WTC11 (cell line): Measurements from ENCODE around the gene SYT7. TPM values are rescaled to one million over a fixed set of nuclear protein-coding genes. Genes with fewer than 3 reads are reported as not detected.

ENCODE experiments used
- ATAC-seq: fragments of 200-7000 bp; cut with Tn5 transposase; 2 replicates; pipeline ENCODE4 v1.10.0; 2021; ENCODE audit warnings: mild to moderate bottlenecking, moderate library complexity
- CTCF ChIA-PET: fragments of 300-600 bp; sonication (Branson Sonifier 250); formaldehyde crosslinking; loops from one replicate; lab custom pipeline; 2021; ENCODE audit warnings: antibody characterized with exemption; lab: Charles Lee
- POLR2A ChIA-PET: fragments of 350-600 bp; sonication (Branson Sonifier 250); formaldehyde crosslinking; loops from one replicate; lab custom pipeline; 2021; ENCODE audit warnings: antibody characterized with exemption; lab: Charles Lee
- DNase-seq: peaks from one replicate; pipeline ENCODE4 v3.0.0; 2021; ENCODE audit warnings: low spot score
- H3K27ac Mint-ChIP-seq: 2 replicates; pipeline ENCODE4 v1.8.0; 2021; ENCODE audit warnings: mixed read lengths
- H3K27me3 Mint-ChIP-seq: 2 replicates; pipeline ENCODE4 v1.8.0; 2021; ENCODE audit warnings: low read depth, mild to moderate bottlenecking, moderate library complexity, mixed read lengths
- H3K36me3 Mint-ChIP-seq: 2 replicates; pipeline ENCODE4 v1.8.0; 2021; ENCODE audit warnings: mixed read lengths
- H3K4me1 Mint-ChIP-seq: 2 replicates; pipeline ENCODE4 v1.8.0; 2022; ENCODE audit warnings: mixed read lengths
- H3K4me3 Mint-ChIP-seq: 2 replicates; pipeline ENCODE4 v1.8.0; 2021; ENCODE audit warnings: mild to moderate bottlenecking, moderate library complexity, mixed read lengths
- H3K9me3 Mint-ChIP-seq: 2 replicates; pipeline ENCODE4 v1.8.0; 2021; ENCODE audit warnings: mixed read lengths
- ATF3 ChIP-seq: sonication (generic); formaldehyde crosslinking; conservative IDR thresholded peaks from 2 replicates; pipeline ENCODE4 v1.8.1; 2022; ENCODE audit warnings: mild to moderate bottlenecking, missing genetic modification reagents
- CBFB ChIP-seq: sonication (generic); formaldehyde crosslinking; IDR thresholded peaks from 2 replicates; pipeline ENCODE4 v1.8.1; 2022; ENCODE audit warnings: mild to moderate bottlenecking, low read depth, missing genetic modification reagents
- CDX4 ChIP-seq: fragments of 250-450 bp; sonication (Bioruptor Pico); IDR thresholded peaks from 2 replicates; pipeline ENCODE4 v1.9.0; 2021; ENCODE audit warnings: moderate library complexity, mild to moderate bottlenecking, inconsistent platforms, borderline replicate concordance
- CREB1 ChIP-seq: sonication (generic); formaldehyde crosslinking; IDR thresholded peaks from 2 replicates; pipeline ENCODE4 v1.8.0; 2023; ENCODE audit warnings: mild to moderate bottlenecking, missing genetic modification reagents
- EMX1 ChIP-seq: fragments of 250-450 bp; sonication (Bioruptor Pico); IDR thresholded peaks from 2 replicates; pipeline ENCODE4 v1.8.0; 2021; ENCODE audit warnings: mild to moderate bottlenecking
- FOXP1 ChIP-seq: sonication (generic); formaldehyde crosslinking; IDR thresholded peaks from 2 replicates; pipeline ENCODE4 v1.8.0; 2022; ENCODE audit warnings: missing genetic modification reagents, mild to moderate bottlenecking, moderate library complexity, borderline replicate concordance
- IRF2 ChIP-seq: sonication (generic); formaldehyde crosslinking; IDR thresholded peaks from 2 replicates; pipeline ENCODE4 v1.8.0; 2022; ENCODE audit warnings: low read depth, missing genetic modification reagents, borderline replicate concordance
- KAT7 ChIP-seq: sonication (generic); formaldehyde crosslinking; IDR thresholded peaks from 2 replicates; pipeline ENCODE4 v1.8.1; 2023; ENCODE audit warnings: missing genetic modification reagents, mild to moderate bottlenecking, borderline replicate concordance
- MYBL2 ChIP-seq: sonication (generic); formaldehyde crosslinking; IDR thresholded peaks from 2 replicates; pipeline ENCODE4 v1.8.1; 2023; ENCODE audit warnings: mild to moderate bottlenecking, moderate library complexity, missing genetic modification reagents
- NFATC4 ChIP-seq: fragments of 250-450 bp; sonication (Bioruptor Pico); IDR thresholded peaks from 2 replicates; pipeline ENCODE4 v1.9.0; 2021; ENCODE audit warnings: mild to moderate bottlenecking
- NR1H2 ChIP-seq: sonication (generic); formaldehyde crosslinking; IDR thresholded peaks from 2 replicates; pipeline ENCODE4 v1.9.0; 2021; ENCODE audit warnings: mild to moderate bottlenecking, moderate library complexity, missing genetic modification reagents
- PRDM15 ChIP-seq: sonication (generic); formaldehyde crosslinking; IDR thresholded peaks from 2 replicates; pipeline ENCODE4 v1.8.0; 2022; ENCODE audit warnings: missing genetic modification reagents
- PRRX2 ChIP-seq: fragments of 250-450 bp; sonication (Bioruptor Pico); IDR thresholded peaks from 2 replicates; pipeline ENCODE4 v1.8.0; 2021; ENCODE audit warnings: mild to moderate bottlenecking
- TEAD1 ChIP-seq: sonication (generic); formaldehyde crosslinking; IDR thresholded peaks from 2 replicates; pipeline ENCODE4 v1.8.0; 2022; ENCODE audit warnings: mild to moderate bottlenecking, missing genetic modification reagents
- TP53 ChIP-seq: sonication (generic); formaldehyde crosslinking; IDR thresholded peaks from 2 replicates; pipeline ENCODE4 v1.8.1; 2023; ENCODE audit warnings: mild to moderate bottlenecking, missing genetic modification reagents
- USF1 ChIP-seq: sonication (generic); formaldehyde crosslinking; IDR thresholded peaks from 2 replicates; pipeline ENCODE4 v1.8.0; 2022; ENCODE audit warnings: mild to moderate bottlenecking, missing genetic modification reagents
- ZNF138 ChIP-seq: sonication (generic); formaldehyde crosslinking; conservative IDR thresholded peaks from 2 replicates; pipeline ENCODE4 v1.8.1; 2022; ENCODE audit warnings: mild to moderate bottlenecking, moderate library complexity, missing genetic modification reagents
- ZNF263 ChIP-seq: sonication (generic); formaldehyde crosslinking; IDR thresholded peaks from 2 replicates; pipeline ENCODE4 v1.8.1; 2022; ENCODE audit warnings: low read depth, mild to moderate bottlenecking, moderate library complexity, missing genetic modification reagents
- ZNF317 ChIP-seq: sonication (generic); formaldehyde crosslinking; IDR thresholded peaks from 2 replicates; pipeline ENCODE4 v1.8.1; 2023; ENCODE audit warnings: low read depth, mild to moderate bottlenecking, moderate library complexity, missing genetic modification reagents, borderline replicate concordance
- ZNF423 ChIP-seq: fragments of 250-450 bp; sonication (Bioruptor Pico); IDR thresholded peaks from 2 replicates; pipeline ENCODE4 v2.1.2; 2022; ENCODE audit warnings: mild to moderate bottlenecking, moderate library complexity
- ZNF512 ChIP-seq: sonication (generic); formaldehyde crosslinking; IDR thresholded peaks from 2 replicates; pipeline ENCODE4 v1.8.1; 2022; ENCODE audit warnings: missing genetic modification reagents, borderline replicate concordance
- ZNF671 ChIP-seq: fragments of 250-450 bp; sonication (Bioruptor Pico); IDR thresholded peaks from 2 replicates; pipeline ENCODE4 v1.8.0; 2021; ENCODE audit warnings: mild to moderate bottlenecking
- total RNA-seq: library from RNA; stranded (reverse); gene quantifications from 3 replicates; pipeline ENCODE4 v1.2.3, GENCODE V29; 2021
- TF ChIP-seq, protein P1 (sequence below): sonication (generic); formaldehyde crosslinking; IDR thresholded peaks from 2 replicates; pipeline ENCODE4 v1.8.0; 2023; ENCODE audit warnings: missing genetic modification reagents
- TF ChIP-seq, protein P2 (sequence below): sonication (generic); formaldehyde crosslinking; IDR thresholded peaks from 2 replicates; pipeline ENCODE4 v1.8.0; 2022; ENCODE audit warnings: mild to moderate bottlenecking, missing genetic modification reagents
- TF ChIP-seq, protein P3 (sequence below): sonication (generic); formaldehyde crosslinking; IDR thresholded peaks from 2 replicates; pipeline ENCODE4 v1.8.1; 2022; ENCODE audit warnings: low read depth, mild to moderate bottlenecking, moderate library complexity, missing genetic modification reagents, borderline replicate concordance

Gene SYT7
- total RNA-seq, 1 experiment from 2014 or later, result 12.5 TPM

- H3K36me3 Mint-ChIP-seq, result no peaks in the 10 kb centered on the region
- DNase-seq, result peak; percentile 80
- H3K4me1 Mint-ChIP-seq, result peaks cover 58% of the 10 kb centered on the region
- H3K27ac Mint-ChIP-seq, result no peak overlapping the region
- ATAC-seq, result peak; percentile 63
- H3K27me3 Mint-ChIP-seq, result peaks cover 59% of the 10 kb centered on the region
- CTCF ChIA-PET, result interaction anchor here (0.6 to 11.3 kb wide), 34 partner anchors 8 to 228 kb away, joined by 3 to 552 read pairs (median 5); partner anchors contain the start of genes CPSF7, SDHAF2 and SYT7
- H3K4me3 Mint-ChIP-seq, result peak overlapping the region; percentile 48
- POLR2A ChIA-PET, result interaction anchor here (0.5 to 1.8 kb wide), 4 partner anchors 9 to 458 kb away, joined by 3 to 5 read pairs (median 4); partner anchors contain the start of gene FTH1
- H3K9me3 Mint-ChIP-seq, result no peaks in the 10 kb centered on the region
- TF ChIP-seq ATF3 (CRISPR knock-in tag) (peak; percentile 87), EMX1 (no peak), ZNF671 (CRISPR knock-in tag) (no peak), TEAD1 (peak; percentile 91), PRRX2 (CRISPR knock-in tag) (no peak), IRF2 (CRISPR knock-in tag) (peak; percentile 86; the same call in 1 of the 2 replicates), ZNF317 (peak; percentile 50; the same call in 1 of the 2 replicates), USF1 (peak; percentile 62; the same call in 1 of the 2 replicates), CBFB (CRISPR knock-in tag) (no peak), ZNF263 (CRISPR knock-in tag) (0 out of 2 replicates have a peak, but pooled peaks have one; percentile 54), FOXP1 (CRISPR knock-in tag) (peak; percentile 98), NR1H2 (peak; percentile 84), KAT7 (CRISPR knock-in tag) (peak; percentile 71; the same call in 1 of the 2 replicates), ZNF423 (CRISPR knock-in tag) (no peak), CREB1 (CRISPR knock-in tag) (peak; percentile 93), MYBL2 (CRISPR knock-in tag) (peak; percentile 93), NFATC4 (no peak), CDX4 (CRISPR knock-in tag) (no peak), TP53 (CRISPR knock-in tag) (peak; percentile 94), ZNF138 (CRISPR knock-in tag) (no peak; the same call in none of the 2 replicates), PRDM15 (CRISPR knock-in tag) (peak; percentile 66), ZNF512 (CRISPR knock-in tag) (no peak)
- TF ChIP-seq, protein P1, sequence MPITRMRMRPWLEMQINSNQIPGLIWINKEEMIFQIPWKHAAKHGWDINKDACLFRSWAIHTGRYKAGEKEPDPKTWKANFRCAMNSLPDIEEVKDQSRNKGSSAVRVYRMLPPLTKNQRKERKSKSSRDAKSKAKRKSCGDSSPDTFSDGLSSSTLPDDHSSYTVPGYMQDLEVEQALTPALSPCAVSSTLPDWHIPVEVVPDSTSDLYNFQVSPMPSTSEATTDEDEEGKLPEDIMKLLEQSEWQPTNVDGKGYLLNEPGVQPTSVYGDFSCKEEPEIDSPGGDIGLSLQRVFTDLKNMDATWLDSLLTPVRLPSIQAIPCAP, result peak; percentile 96
- TF ChIP-seq, protein P2, sequence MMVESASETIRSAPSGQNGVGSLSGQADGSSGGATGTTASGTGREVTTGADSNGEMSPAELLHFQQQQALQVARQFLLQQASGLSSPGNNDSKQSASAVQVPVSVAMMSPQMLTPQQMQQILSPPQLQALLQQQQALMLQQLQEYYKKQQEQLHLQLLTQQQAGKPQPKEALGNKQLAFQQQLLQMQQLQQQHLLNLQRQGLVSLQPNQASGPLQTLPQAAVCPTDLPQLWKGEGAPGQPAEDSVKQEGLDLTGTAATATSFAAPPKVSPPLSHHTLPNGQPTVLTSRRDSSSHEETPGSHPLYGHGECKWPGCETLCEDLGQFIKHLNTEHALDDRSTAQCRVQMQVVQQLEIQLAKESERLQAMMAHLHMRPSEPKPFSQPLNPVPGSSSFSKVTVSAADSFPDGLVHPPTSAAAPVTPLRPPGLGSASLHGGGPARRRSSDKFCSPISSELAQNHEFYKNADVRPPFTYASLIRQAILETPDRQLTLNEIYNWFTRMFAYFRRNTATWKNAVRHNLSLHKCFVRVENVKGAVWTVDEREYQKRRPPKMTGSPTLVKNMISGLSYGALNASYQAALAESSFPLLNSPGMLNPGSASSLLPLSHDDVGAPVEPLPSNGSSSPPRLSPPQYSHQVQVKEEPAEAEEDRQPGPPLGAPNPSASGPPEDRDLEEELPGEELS (CRISPR knock-in tag), result peak; percentile 96
- TF ChIP-seq, protein P3, sequence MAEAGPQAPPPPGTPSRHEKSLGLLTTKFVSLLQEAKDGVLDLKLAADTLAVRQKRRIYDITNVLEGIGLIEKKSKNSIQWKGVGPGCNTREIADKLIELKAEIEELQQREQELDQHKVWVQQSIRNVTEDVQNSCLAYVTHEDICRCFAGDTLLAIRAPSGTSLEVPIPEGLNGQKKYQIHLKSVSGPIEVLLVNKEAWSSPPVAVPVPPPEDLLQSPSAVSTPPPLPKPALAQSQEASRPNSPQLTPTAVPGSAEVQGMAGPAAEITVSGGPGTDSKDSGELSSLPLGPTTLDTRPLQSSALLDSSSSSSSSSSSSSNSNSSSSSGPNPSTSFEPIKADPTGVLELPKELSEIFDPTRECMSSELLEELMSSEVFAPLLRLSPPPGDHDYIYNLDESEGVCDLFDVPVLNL (CRISPR knock-in tag), result peak; percentile 92
Observed at GRCh38 chr11:61509043-61510029, 71.5 kb downstream of the SYT7 start.
